IMR-90 (cell line): ENCODE data around the gene SLC26A11. TPM values are rescaled to one million over a fixed set of nuclear protein-coding genes. Genes with fewer than 3 reads are reported as not detected.

Experiments
- ATAC-seq: fragments of 200-7000 bp; cut with Tn5 transposase; 2 replicates; pipeline ENCODE4 v1.9.1; 2020; ENCODE audit warnings: low read depth, mild to moderate bottlenecking, moderate library complexity
- BruUV-seq: library from RNA; stranded (reverse); fragments of 400-500 nt; replicated peaks from 2 replicates; lab custom pipeline; 2021; lab: Mats Ljungman, UMichigan
- CTCF ChIA-PET: fragments of 300-600 bp; formaldehyde crosslinking; extraction: SDS; loops from one replicate; lab custom pipeline; 2021; ENCODE audit warnings: antibody characterized with exemption; lab: Yijun Ruan, JAX
- POLR2A ChIA-PET: fragments of 300-600 bp; sonication (Branson Sonifier 250); formaldehyde crosslinking; loops from one replicate; lab custom pipeline; 2022; ENCODE audit warnings: antibody characterized with exemption; ENCODE audit not compliant: unreplicated experiment; lab: Charles Lee
- DNase-seq: peaks from one replicate; pipeline ENCODE4 v3.0.0; 2013
- H2AFZ ChIP-seq: replicated peaks from 2 replicates; pipeline ENCODE3; 2013; ENCODE audit warnings: low read length, mild to moderate bottlenecking; ENCODE audit not compliant: poor library complexity
- H2AK5ac ChIP-seq: 2 replicates; pipeline ENCODE4 v1.6.1; 2013; ENCODE audit warnings: low read depth, low read length, inconsistent platforms
- H2AK9ac ChIP-seq: replicated peaks from 2 replicates; pipeline ENCODE3; 2013; ENCODE audit warnings: mild to moderate bottlenecking, low read depth, low read length, moderate library complexity; ENCODE audit not compliant: poor library complexity
- H2BK120ac ChIP-seq: 2 replicates; pipeline ENCODE4 v1.6.1; 2013; ENCODE audit warnings: low read depth, low read length, inconsistent platforms
- H2BK15ac ChIP-seq: 3 replicates; pipeline ENCODE4 v1.6.1; 2013; ENCODE audit warnings: low read depth, low read length, inconsistent platforms
- H2BK20ac ChIP-seq: 2 replicates; pipeline ENCODE4 v1.6.1; 2013; ENCODE audit warnings: low read depth, mild to moderate bottlenecking, inconsistent platforms, low read length, moderate library complexity
- H2BK5ac ChIP-seq: 2 replicates; pipeline ENCODE4 v1.6.1; 2013; ENCODE audit warnings: mild to moderate bottlenecking, low read depth, low read length, inconsistent platforms; ENCODE audit not compliant: poor library complexity, severe bottlenecking
- H3K14ac ChIP-seq: replicated peaks from 2 replicates; pipeline ENCODE4 v1.6.1; 2013; ENCODE audit warnings: low read depth, low read length, inconsistent platforms
- H3K18ac ChIP-seq: 2 replicates; pipeline ENCODE4 v1.6.1; 2013; ENCODE audit warnings: low read depth, low read length, control low read depth
- H3K23ac ChIP-seq: 2 replicates; pipeline ENCODE4 v1.6.1; 2013; ENCODE audit warnings: low read depth, low read length, inconsistent platforms
- H3K27ac ChIP-seq: 2 replicates; pipeline ENCODE4 v1.5.1; 2013; ENCODE audit warnings: mild to moderate bottlenecking, control low read depth, low read length; ENCODE audit not compliant: insufficient read depth
- H3K27me3 ChIP-seq: 2 replicates; pipeline ENCODE4 v1.6.1; 2013; ENCODE audit warnings: low read length; ENCODE audit not compliant: control insufficient read depth, insufficient read depth
- H3K36me3 ChIP-seq: 2 replicates; pipeline ENCODE4 v1.6.1; 2013; ENCODE audit warnings: low read length, mixed read lengths; ENCODE audit not compliant: control insufficient read depth, insufficient read depth
- H3K4ac ChIP-seq: 2 replicates; pipeline ENCODE4 v1.6.1; 2013; ENCODE audit warnings: low read depth, low read length, inconsistent platforms
- H3K4me1 ChIP-seq: 2 replicates; pipeline ENCODE4 v1.6.1; 2013; ENCODE audit warnings: low read length, mixed read lengths; ENCODE audit not compliant: control insufficient read depth, insufficient read depth
- H3K4me2 ChIP-seq: 2 replicates; pipeline ENCODE4 v1.6.1; 2013; ENCODE audit warnings: low read depth, mild to moderate bottlenecking, control low read depth, low read length, moderate library complexity
- H3K4me3 ChIP-seq: 2 replicates; pipeline ENCODE4 v1.5.1; 2013; ENCODE audit warnings: low read depth, mild to moderate bottlenecking, control low read depth, low read length, moderate library complexity; ENCODE audit not compliant: insufficient read depth
- H3K56ac ChIP-seq: 2 replicates; pipeline ENCODE4 v1.6.1; 2013; ENCODE audit warnings: low read length, inconsistent platforms; ENCODE audit not compliant: insufficient read depth; ENCODE audit errors: extremely low read depth
- H3K79me1 ChIP-seq, 2 experiments: 2 replicates each; pipeline ENCODE4 v1.6.1; 2013; ENCODE audit warnings: low read length in 2 of 2, inconsistent platforms in 1 of 2, low read depth in 1 of 2
- H3K9ac ChIP-seq: 2 replicates; pipeline ENCODE4 v1.6.1; 2013; ENCODE audit warnings: low read depth, low read length, control low read depth
- H3K9me1 ChIP-seq: 2 replicates; pipeline ENCODE4 v1.6.1; 2013; ENCODE audit warnings: low read length, inconsistent platforms; ENCODE audit not compliant: insufficient read depth
- H3K9me3 ChIP-seq: 2 replicates; pipeline ENCODE4 v1.6.1; 2013; ENCODE audit warnings: low read length; ENCODE audit not compliant: control insufficient read depth, insufficient read depth
- H4K20me1 ChIP-seq: 2 replicates; pipeline ENCODE4 v1.6.1; 2013; ENCODE audit warnings: low read length, inconsistent platforms; ENCODE audit not compliant: insufficient read depth
- H4K5ac ChIP-seq: 2 replicates; pipeline ENCODE4 v1.6.1; 2013; ENCODE audit warnings: mild to moderate bottlenecking, low read depth, low read length, control low read depth
- H4K8ac ChIP-seq, 2 experiments: 2 replicates each; pipeline ENCODE4 v1.6.1; 2013; ENCODE audit warnings: low read depth in 2 of 2, low read length in 2 of 2, control low read depth in 1 of 2, inconsistent platforms in 1 of 2
- H4K91ac ChIP-seq: 2 replicates; pipeline ENCODE4 v1.6.1; 2013; ENCODE audit warnings: low read depth, low read length, inconsistent platforms; ENCODE audit not compliant: insufficient read depth
- CEBPB ChIP-seq: IDR thresholded peaks from 2 replicates; pipeline ENCODE4 v1.6.1; 2012; ENCODE audit warnings: low read depth, low read length, improper control_type of control experiment
- CHD1 ChIP-seq: IDR thresholded peaks from 2 replicates; pipeline ENCODE4 v1.6.1; 2012; ENCODE audit warnings: low read depth, low read length, improper control_type of control experiment
- FOS ChIP-seq: fragments of 150-350 bp; IDR thresholded peaks from 2 replicates; pipeline ENCODE4 v1.6.1; 2016; ENCODE audit warnings: low read depth, low read length
- MAFK ChIP-seq: IDR thresholded peaks from 2 replicates; pipeline ENCODE4 v1.6.1; 2012; ENCODE audit warnings: low read depth, low read length, improper control_type of control experiment
- MAZ ChIP-seq: IDR thresholded peaks from 2 replicates; pipeline ENCODE4 v1.6.1; 2012; ENCODE audit warnings: low read depth, mild to moderate bottlenecking, low read length, improper control_type of control experiment, moderate library complexity, borderline replicate concordance
- MXI1 ChIP-seq: IDR thresholded peaks from 2 replicates; pipeline ENCODE4 v1.6.1; 2012; ENCODE audit warnings: low read depth, mild to moderate bottlenecking, low read length, moderate library complexity, borderline replicate concordance
- NFE2L2 ChIP-seq: fragments of 150-350 bp; IDR thresholded peaks from 2 replicates; pipeline ENCODE4 v1.6.1; 2016; ENCODE audit warnings: low read depth, mild to moderate bottlenecking, low read length
- POLR2A ChIP-seq: IDR thresholded peaks from 2 replicates; pipeline ENCODE4 v1.6.1; 2012; ENCODE audit warnings: mild to moderate bottlenecking, low read depth, low read length
- RAD21 ChIP-seq: IDR thresholded peaks from 2 replicates; pipeline ENCODE4 v1.6.1; 2012; ENCODE audit warnings: low read length, improper control_type of control experiment
- RCOR1 ChIP-seq: IDR thresholded peaks from 2 replicates; pipeline ENCODE4 v1.6.1; 2012; ENCODE audit warnings: mild to moderate bottlenecking, low read length, improper control_type of control experiment; ENCODE audit not compliant: insufficient replicate concordance
- RFX5 ChIP-seq: IDR thresholded peaks from 2 replicates; pipeline ENCODE4 v1.8.0; 2012; ENCODE audit warnings: low read depth, mild to moderate bottlenecking, low read length, moderate library complexity
- SMC3 ChIP-seq: fragments of 150-350 bp; IDR thresholded peaks from 2 replicates; pipeline ENCODE4 v1.6.1; 2016; ENCODE audit warnings: low read depth, mild to moderate bottlenecking, antibody characterized with exemption, low read length, moderate library complexity
- WGBS, 2 experiments: methylation state at CpG; one replicate each; pipeline versions ENCODE4 v1.1.5 to v1.1.7; 2013; ENCODE audit warnings: missing lambda C conversion rate in 2 of 2; ENCODE audit not compliant: insufficient read length in 1 of 2; ENCODE audit errors: extremely low coverage in 2 of 2; 5-methylcytosine and 5-hydroxymethylcytosine counted together
- dilution Hi-C: fragments of 300-500 bp; cut with HindIII; formaldehyde crosslinking; loops from one replicate; pipeline ENCODE4 v1.14.3; 2018; ENCODE audit warnings: low sequenced_read_pairs; ENCODE audit not compliant: unreplicated experiment
- in situ Hi-C: fragments of 300-500 bp; cut with MboI; formaldehyde crosslinking; loops from 3 replicates; pipeline ENCODE4 v1.14.3; 2019; ENCODE audit warnings: low sequenced_read_pairs, inconsistent platforms, mixed read lengths
- intact Hi-C: fragments of 100-400 bp; cut with micrococcal nuclease; formaldehyde crosslinking; loops from 2 replicates; pipeline ENCODE4 v1.10.0; 2022
- polyA plus RNA-seq, 3 experiments: library from polyadenylated mRNA; depleted of rRNA; stranded (reverse); fragments of >200 nt; gene quantifications; 2 replicates each; pipeline ENCODE4 v1.2.3, GENCODE V29; 2012; ENCODE audit warnings: low replicate concordance in 1 of 3
- total RNA-seq: library from RNA; depleted of rRNA; stranded (reverse); fragments of >200 nt; gene quantifications from 2 replicates; pipeline ENCODE4 v1.2.3, GENCODE V29; 2012
- TF ChIP-seq, protein P1 (sequence below): fragments of 150-350 bp; IDR thresholded peaks from 2 replicates; pipeline ENCODE4 v1.6.1; 2016; ENCODE audit warnings: low read depth, mild to moderate bottlenecking, low read length, moderate library complexity, borderline replicate concordance
- TF ChIP-seq, protein P2 (sequence below): conservative IDR thresholded peaks from 2 replicates; pipeline ENCODE4 v1.5.1; 2012; ENCODE audit warnings: mild to moderate bottlenecking, low read depth, low read length, improper control_type of control experiment
- TF ChIP-seq, protein P3 (sequence below): fragments of 150-350 bp; IDR thresholded peaks from 2 replicates; pipeline ENCODE4 v1.6.1; 2017; ENCODE audit warnings: mild to moderate bottlenecking, antibody characterized with exemption, low read length, low read depth

The SLC26A11 gene
- total and polyA plus RNA-seq, 2 of the 4 experiments (the other 2 are of a cell fraction) = 3.2 to 15.6 TPM

DNA sequence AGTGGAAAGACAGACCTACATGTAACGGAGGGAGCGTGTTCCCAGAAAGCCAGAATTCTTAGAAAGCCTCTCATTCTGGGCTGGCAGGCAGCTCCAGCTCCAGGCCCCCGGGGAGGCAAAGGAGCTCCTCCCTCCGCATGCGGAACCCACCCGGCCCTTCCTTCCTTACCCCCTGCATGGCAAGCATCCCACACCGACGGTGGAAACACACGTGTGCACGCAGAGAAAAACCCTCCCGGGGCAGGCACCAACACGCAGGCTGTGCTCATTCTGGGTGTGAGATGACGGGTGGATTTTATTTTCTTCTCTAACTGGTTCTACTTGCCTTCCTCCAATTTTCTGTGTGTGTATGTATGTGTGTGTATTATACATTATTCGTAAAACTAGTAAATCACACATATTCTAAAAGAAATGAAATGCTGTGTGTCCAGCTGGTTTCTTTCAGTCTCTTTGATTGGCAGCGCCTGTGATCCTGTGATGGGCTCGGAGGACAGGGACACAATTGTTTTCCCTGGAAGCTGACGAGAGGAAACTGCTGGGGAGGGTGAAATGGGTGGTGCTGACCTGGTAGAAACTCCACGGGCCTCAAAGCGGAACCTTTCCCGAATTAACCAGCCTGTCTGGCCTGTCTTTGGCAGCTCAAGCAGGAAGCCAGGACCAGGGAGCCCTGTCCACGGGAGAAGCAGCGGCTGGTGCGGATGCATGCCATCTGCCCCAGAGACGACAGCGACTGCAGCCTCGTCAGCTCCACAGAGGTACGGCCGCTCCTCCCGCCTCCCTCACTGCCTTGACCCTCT is 28.2 kb upstream of the SLC26A11 start:
- Histone ChIP-seq H4K91ac (no peak overlapping the region), H2BK15ac (no peak overlapping the region), H3K27me3 (peaks cover 25% of the 10 kb centered on the region), H2AK9ac (no peak overlapping the region), H3K9ac (no peak overlapping the region), H3K14ac (no peak overlapping the region), H3K56ac (no peak overlapping the region), H4K20me1 (no peaks in the 10 kb centered on the region), H2BK20ac (no peak overlapping the region), H3K23ac (no peak overlapping the region), H2AK5ac (no peak overlapping the region), H2BK120ac (no peak overlapping the region), H3K18ac (no peak overlapping the region), H4K5ac (no peak overlapping the region), H2BK5ac (no peak overlapping the region), H2AFZ (peak overlapping the region; percentile 63), H3K27ac (no peak overlapping the region), H3K4me1 (peaks cover 6% of the 10 kb centered on the region), H3K4me3 (no peak overlapping the region), H3K4ac (no peak overlapping the region), H3K36me3 (no peaks in the 10 kb centered on the region), H4K8ac (no peak overlapping the region), H3K9me1 (no peaks in the 10 kb centered on the region; the same call in 1 of the 2 replicates), H3K79me1 (no peaks in the 10 kb centered on the region), H3K4me2 (no peak overlapping the region), H3K9me3 (no peaks in the 10 kb centered on the region)
- DNase-seq (no peak), ATAC-seq (no peak; the same call in 1 of the 2 replicates)
- ChIA-PET CTCF (no interaction called here), POLR2A (interaction anchor here (0.8 kb wide), 1 partner anchor 622 kb away, joined by 3 read pairs; no protein-coding TSS in a partner anchor)
- WGBS, 2 experiments = 40% methylated on average over 13 of the region's 29 CpGs; no CpG with 5 or more reads in 1 of the 2 experiments
- dilution Hi-C loops = no loop called here
- BruUV-seq = no TSS peak
- intact Hi-C loops = no loop called here
- in situ Hi-C loops = no loop called here
- TF ChIP-seq FOS (no peak), MXI1 (no peak), SMC3 (no peak), POLR2A (no peak), CHD1 (no peak), RFX5 (no peak), MAFK (no peak), RAD21 (no peak), CEBPB (no peak), MAZ (no peak), RCOR1 (no peak), NFE2L2 (no peak)
- TF ChIP-seq, protein P1, sequence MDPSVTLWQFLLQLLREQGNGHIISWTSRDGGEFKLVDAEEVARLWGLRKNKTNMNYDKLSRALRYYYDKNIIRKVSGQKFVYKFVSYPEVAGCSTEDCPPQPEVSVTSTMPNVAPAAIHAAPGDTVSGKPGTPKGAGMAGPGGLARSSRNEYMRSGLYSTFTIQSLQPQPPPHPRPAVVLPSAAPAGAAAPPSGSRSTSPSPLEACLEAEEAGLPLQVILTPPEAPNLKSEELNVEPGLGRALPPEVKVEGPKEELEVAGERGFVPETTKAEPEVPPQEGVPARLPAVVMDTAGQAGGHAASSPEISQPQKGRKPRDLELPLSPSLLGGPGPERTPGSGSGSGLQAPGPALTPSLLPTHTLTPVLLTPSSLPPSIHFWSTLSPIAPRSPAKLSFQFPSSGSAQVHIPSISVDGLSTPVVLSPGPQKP = no peak
- TF ChIP-seq, protein P2, sequence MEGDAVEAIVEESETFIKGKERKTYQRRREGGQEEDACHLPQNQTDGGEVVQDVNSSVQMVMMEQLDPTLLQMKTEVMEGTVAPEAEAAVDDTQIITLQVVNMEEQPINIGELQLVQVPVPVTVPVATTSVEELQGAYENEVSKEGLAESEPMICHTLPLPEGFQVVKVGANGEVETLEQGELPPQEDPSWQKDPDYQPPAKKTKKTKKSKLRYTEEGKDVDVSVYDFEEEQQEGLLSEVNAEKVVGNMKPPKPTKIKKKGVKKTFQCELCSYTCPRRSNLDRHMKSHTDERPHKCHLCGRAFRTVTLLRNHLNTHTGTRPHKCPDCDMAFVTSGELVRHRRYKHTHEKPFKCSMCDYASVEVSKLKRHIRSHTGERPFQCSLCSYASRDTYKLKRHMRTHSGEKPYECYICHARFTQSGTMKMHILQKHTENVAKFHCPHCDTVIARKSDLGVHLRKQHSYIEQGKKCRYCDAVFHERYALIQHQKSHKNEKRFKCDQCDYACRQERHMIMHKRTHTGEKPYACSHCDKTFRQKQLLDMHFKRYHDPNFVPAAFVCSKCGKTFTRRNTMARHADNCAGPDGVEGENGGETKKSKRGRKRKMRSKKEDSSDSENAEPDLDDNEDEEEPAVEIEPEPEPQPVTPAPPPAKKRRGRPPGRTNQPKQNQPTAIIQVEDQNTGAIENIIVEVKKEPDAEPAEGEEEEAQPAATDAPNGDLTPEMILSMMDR = no peak
- TF ChIP-seq, protein P3, sequence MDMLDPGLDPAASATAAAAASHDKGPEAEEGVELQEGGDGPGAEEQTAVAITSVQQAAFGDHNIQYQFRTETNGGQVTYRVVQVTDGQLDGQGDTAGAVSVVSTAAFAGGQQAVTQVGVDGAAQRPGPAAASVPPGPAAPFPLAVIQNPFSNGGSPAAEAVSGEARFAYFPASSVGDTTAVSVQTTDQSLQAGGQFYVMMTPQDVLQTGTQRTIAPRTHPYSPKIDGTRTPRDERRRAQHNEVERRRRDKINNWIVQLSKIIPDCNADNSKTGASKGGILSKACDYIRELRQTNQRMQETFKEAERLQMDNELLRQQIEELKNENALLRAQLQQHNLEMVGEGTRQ = no peak
